Karpas-422 (cell line): ENCODE data around the gene YTHDF1. TPM values are rescaled to one million over a fixed set of nuclear protein-coding genes. Genes with fewer than 3 reads are reported as not detected.
"Not testable (repeated sequence)": the region's sequence is repeated elsewhere in the genome, so short reads cannot be mapped to it uniquely, and the experiment has no call there.

Source experiments
- DNase-seq: peaks from one replicate; pipeline ENCODE4 v3.0.0-alpha.2; 2015
- H2AFZ ChIP-seq: fragments of 200-600 bp; sonication (generic); 2 replicates; pipeline ENCODE4 v1.6.1; 2014; ENCODE audit warnings: antibody characterized with exemption, low read length, mixed read lengths
- H3K27ac ChIP-seq: fragments of 200-600 bp; sonication (generic); 2 replicates; pipeline ENCODE4 v1.5.1; 2014; ENCODE audit warnings: mild to moderate bottlenecking, low read length, moderate library complexity
- H3K27me3 ChIP-seq: fragments of 200-600 bp; sonication (generic); 2 replicates; pipeline ENCODE4 v1.6.1; 2014; ENCODE audit warnings: low read length, mixed read lengths
- H3K36me3 ChIP-seq: fragments of 200-600 bp; sonication (generic); 2 replicates; pipeline ENCODE4 v1.6.1; 2014; ENCODE audit warnings: low read length, mixed read lengths; ENCODE audit not compliant: insufficient read depth
- H3K4me1 ChIP-seq: fragments of 200-600 bp; sonication (generic); 2 replicates; pipeline ENCODE4 v1.6.1; 2014; ENCODE audit warnings: mild to moderate bottlenecking, low read length, mixed read lengths
- H3K4me2 ChIP-seq: fragments of 200-600 bp; sonication (generic); 2 replicates; pipeline ENCODE4 v1.6.1; 2014; ENCODE audit warnings: low read length, low read depth, mild to moderate bottlenecking; ENCODE audit not compliant: poor library complexity, severe bottlenecking
- H3K4me3 ChIP-seq: fragments of 200-600 bp; sonication (generic); 2 replicates; pipeline ENCODE4 v1.5.1; 2014; ENCODE audit warnings: mild to moderate bottlenecking, antibody characterized with exemption, low read length, mixed read lengths
- H3K79me2 ChIP-seq: fragments of 200-600 bp; sonication (generic); 2 replicates; pipeline ENCODE4 v1.6.1; 2014; ENCODE audit warnings: mild to moderate bottlenecking, low read length, mixed read lengths
- H3K9ac ChIP-seq: fragments of 200-600 bp; sonication (generic); 2 replicates; pipeline ENCODE4 v1.6.0; 2014; ENCODE audit warnings: low read length
- H3K9me2 ChIP-seq: fragments of 200-600 bp; sonication (generic), shearing (Covaris generic); replicated peaks from 2 replicates; pipeline ENCODE4 v1.6.0; 2014; ENCODE audit warnings: mild to moderate bottlenecking, low read length, moderate library complexity; ENCODE audit not compliant: insufficient read depth
- H3K9me3 ChIP-seq: fragments of 300-700, 200-600 bp; sonication (generic); 2 replicates; pipeline ENCODE4 v1.6.1; 2014; ENCODE audit warnings: low read length, mixed read lengths
- H4K20me1 ChIP-seq: fragments of 200-600 bp; sonication (generic); 2 replicates; pipeline ENCODE4 v1.6.1; 2014; ENCODE audit warnings: mild to moderate bottlenecking, antibody characterized with exemption, low read length, low read depth; ENCODE audit not compliant: insufficient read depth
- total RNA-seq: library from RNA; depleted of rRNA; stranded (reverse); fragments of >200 nt; shearing (Covaris generic); gene quantifications from 2 replicates; pipeline ENCODE4 v1.2.3, GENCODE V29; 2014; ENCODE audit warnings: low replicate concordance

Gene YTHDF1
- total RNA-seq, 1 experiment from 2014 or later, result 24.1 TPM

DNA sequence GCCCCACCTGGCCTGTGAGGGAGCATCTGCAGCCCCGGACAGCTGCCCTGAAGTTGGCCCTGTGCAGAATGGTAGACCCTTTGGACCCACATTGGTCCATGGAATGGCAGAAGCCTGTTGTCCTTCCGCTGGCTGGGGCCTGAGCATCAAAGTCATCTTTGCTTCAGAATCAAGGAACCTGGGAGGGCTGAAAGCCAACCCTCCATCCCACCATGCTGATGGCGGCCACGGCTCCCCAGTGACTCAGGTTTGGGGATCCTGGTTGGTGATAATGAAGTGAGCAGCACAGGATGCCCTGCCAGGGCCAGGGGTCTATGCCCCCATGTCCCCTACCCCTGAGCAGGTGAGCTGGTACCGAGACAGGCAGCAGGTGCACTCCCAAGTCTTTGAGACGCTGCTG lies 52.8 kb downstream of the YTHDF1 start:
- DNase-seq, result no peak
- H3K9me2 ChIP-seq, result no peaks in the 10 kb centered on the region
- H3K79me2 ChIP-seq, result no peaks in the 10 kb centered on the region
- H3K27me3 ChIP-seq, result no peaks in the 10 kb centered on the region
- H4K20me1 ChIP-seq, result no peaks in the 10 kb centered on the region
- no peak overlapping the region for H3K9ac ChIP-seq
- H3K4me2 ChIP-seq, result no peak overlapping the region
- H3K9me3 ChIP-seq, result no peaks in the 10 kb centered on the region
- H3K27ac ChIP-seq, result no peak overlapping the region
- no peaks in the 10 kb centered on the region for H3K36me3 ChIP-seq
- H2AFZ ChIP-seq, result no peak overlapping the region
- H3K4me1 ChIP-seq, result no peaks in the 10 kb centered on the region
- no peak overlapping the region for H3K4me3 ChIP-seq

DNA sequence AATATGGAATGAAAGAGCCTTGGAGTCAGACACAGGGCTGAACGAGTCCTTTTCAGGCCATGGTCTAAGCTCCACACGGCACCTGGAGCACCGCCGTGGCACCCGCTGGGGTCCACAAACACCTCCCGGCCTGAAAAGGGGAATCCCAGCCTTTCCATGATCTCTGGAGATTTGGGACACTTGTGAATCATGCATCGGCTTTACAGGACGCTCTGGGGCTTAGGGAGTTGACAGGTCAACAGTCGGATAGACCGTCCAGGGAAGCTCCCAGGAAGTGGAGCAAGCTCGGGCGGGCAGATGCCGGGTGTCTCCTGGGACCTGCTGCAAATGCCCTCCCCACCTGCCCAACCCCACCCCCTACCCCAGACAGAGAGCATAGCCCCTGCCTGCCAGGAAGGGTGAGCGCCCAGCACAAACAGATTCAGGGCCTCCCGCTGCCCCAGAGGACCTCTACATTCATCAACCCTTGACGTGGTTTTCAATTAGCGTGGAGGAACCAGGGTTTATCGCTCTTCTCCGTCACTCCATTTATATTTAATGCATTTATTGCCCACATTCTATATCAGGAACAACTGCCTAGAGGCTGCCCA lies 53.6 kb downstream of the YTHDF1 start:
- Histone ChIP-seq H3K4me2 (no peak overlapping the region), H3K27me3 (no peaks in the 10 kb centered on the region), H3K27ac (no peak overlapping the region), H4K20me1 (no peaks in the 10 kb centered on the region), H3K9me2 (no peaks in the 10 kb centered on the region), H2AFZ (no peak overlapping the region), H3K9ac (no peak overlapping the region), H3K9me3 (no peaks in the 10 kb centered on the region), H3K4me1 (no peaks in the 10 kb centered on the region), H3K4me3 (no peak overlapping the region), H3K36me3 (no peaks in the 10 kb centered on the region), H3K79me2 (no peaks in the 10 kb centered on the region)
- no peak for DNase-seq

DNA sequence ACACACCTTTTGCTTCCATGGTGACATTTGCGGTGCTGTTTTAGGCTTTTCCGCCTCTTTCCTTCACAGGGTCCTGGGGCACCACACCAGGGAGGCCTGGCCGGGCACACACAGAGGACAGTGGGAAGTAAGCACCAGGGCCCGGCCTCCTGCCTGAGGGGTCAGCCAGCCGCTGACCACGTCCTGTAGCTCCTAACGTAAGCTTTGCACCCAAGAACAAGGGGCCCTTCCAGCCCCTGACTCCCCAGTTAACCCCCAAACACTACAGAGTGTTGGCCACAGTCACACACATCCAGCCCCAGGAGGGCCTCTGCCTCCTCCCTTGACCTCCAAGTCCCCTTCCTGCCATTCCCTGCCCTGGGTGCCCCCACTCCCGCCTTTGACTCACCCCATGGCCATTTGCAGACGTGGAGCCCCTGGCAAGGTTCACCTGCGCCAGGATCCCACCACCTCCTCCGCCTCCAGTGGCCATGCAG lies 54.7 kb downstream of the YTHDF1 start:
- Histone ChIP-seq H3K9me3 (no peaks in the 10 kb centered on the region), H4K20me1 (no peaks in the 10 kb centered on the region), H3K4me1 (no peaks in the 10 kb centered on the region), H3K4me2 (no peak overlapping the region), H3K9me2 (no peaks in the 10 kb centered on the region), H3K4me3 (no peak overlapping the region), H3K36me3 (no peaks in the 10 kb centered on the region), H3K27me3 (no peaks in the 10 kb centered on the region), H3K27ac (no peak overlapping the region), H2AFZ (no peak overlapping the region), H3K9ac (no peak overlapping the region), H3K79me2 (no peaks in the 10 kb centered on the region)
- no peak for DNase-seq

DNA sequence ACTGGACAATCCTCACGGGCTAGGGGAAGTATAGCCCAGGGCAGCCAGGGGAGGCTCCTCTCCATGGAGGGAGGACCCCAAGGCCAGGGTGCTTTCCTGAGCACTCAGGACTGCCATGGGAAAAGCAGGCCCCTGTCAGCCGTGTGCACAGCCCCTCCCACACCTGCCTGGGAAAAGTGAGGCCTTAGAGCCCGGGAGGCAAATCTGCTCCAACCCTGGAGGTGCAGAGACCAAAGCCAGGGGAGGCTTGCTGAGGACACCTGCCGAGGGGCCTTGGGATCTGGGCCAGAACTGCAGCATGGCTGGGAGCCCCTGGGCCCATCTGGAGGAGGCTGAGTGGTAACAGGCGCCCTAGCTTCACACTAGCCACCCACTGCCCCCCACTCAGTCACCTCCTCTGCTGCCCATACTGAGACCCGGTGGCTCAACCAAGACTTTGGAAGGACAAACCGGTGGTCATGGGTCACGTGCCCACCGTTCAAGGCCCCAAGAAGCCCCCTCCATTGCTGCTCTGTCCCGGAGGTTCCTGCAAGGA lies 55.2 kb downstream of the YTHDF1 start:
- Histone ChIP-seq H2AFZ (no peak overlapping the region), H3K9me2 (no peaks in the 10 kb centered on the region), H3K4me3 (no peak overlapping the region), H3K36me3 (no peaks in the 10 kb centered on the region), H4K20me1 (no peaks in the 10 kb centered on the region), H3K4me2 (no peak overlapping the region), H3K27me3 (no peaks in the 10 kb centered on the region), H3K9me3 (no peaks in the 10 kb centered on the region), H3K79me2 (no peaks in the 10 kb centered on the region), H3K27ac (no peak overlapping the region), H3K4me1 (no peaks in the 10 kb centered on the region), H3K9ac (no peak overlapping the region)
- no peak for DNase-seq

DNA sequence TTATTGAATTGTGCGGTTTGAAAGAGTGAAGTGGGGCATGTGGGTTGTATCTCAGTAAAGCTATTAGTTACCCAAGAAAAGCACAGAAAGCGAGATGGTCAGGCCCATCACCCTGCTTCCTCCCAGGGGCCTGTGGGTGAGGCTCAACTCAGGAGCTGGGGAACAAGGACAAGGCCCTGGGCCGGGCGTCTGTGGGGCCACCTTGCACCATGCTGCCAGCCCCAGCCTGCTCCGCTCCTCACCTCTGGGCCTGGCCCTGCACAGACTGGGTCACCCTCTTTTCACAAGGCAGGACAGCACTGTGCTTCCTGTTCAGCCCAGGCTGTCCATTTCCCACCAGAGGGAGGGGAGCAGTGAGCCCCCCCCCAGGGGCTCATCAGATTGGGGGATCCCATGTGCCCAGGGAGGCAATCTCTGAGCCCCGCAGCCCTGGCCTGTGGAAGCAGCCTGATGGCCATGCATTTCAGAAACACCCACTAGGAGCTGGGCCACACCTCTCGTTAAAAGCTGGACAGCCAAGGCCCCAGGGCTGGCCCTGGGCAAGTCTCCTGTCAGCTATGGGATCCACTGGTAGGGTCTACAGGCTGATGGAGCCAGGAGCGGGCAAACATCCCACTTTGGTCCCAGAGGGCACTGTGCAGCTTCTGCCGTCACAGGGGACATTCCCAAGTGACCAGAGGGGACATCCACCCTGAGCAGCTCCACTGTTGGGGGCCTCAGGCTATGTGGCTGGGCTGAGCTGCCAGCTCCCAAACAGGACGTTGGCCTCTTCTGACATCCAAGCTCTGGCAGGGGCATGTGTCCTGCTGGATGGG lies 55.9 kb downstream of the YTHDF1 start:
- no peak overlapping the region for H2AFZ ChIP-seq

DNA sequence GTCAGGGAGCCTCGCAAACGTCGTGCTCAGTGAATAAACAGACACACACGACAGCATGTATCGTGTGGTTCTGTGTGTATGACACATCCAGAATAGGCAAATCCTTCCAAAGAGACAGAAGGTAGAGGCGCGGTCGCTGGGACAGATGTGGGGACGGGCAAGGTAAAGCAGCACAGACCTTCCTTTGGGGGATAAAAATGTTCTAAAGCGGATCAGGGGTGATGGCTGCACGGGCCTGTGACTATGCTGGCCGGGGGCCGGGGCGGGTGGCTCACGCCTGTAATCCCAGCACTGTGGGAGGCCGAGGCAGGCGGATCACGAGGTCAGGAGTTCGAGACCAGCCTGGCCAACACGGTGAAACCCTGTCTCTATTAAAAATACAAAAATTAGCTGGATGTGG lies 56.7 kb downstream of the YTHDF1 start:
- H3K9me2 ChIP-seq, H3K4me3 ChIP-seq, H3K27ac ChIP-seq, H3K79me2 ChIP-seq, H3K9me3 ChIP-seq, H3K4me2 ChIP-seq, DNase-seq, H3K36me3 ChIP-seq, H3K4me1 ChIP-seq, H3K9ac ChIP-seq, H4K20me1 ChIP-seq, H3K27me3 ChIP-seq, H2AFZ ChIP-seq: not testable (repeated sequence)

More for the DNA sequence above, 55.9 kb downstream of the YTHDF1 start:
- H3K9ac ChIP-seq, result no peak overlapping the region
- H3K9me2 ChIP-seq, result no peaks in the 10 kb centered on the region
- H3K4me2 ChIP-seq, result no peak overlapping the region
- H3K4me1 ChIP-seq, result no peaks in the 10 kb centered on the region
- no peaks in the 10 kb centered on the region for H3K27me3 ChIP-seq
- no peak overlapping the region for H3K4me3 ChIP-seq
- no peaks in the 10 kb centered on the region for H3K79me2 ChIP-seq
- H3K36me3 ChIP-seq, result no peaks in the 10 kb centered on the region
- H3K9me3 ChIP-seq, result no peaks in the 10 kb centered on the region
- no peaks in the 10 kb centered on the region for H4K20me1 ChIP-seq
- H3K27ac ChIP-seq, result no peak overlapping the region
- no peak for DNase-seq

DNA sequence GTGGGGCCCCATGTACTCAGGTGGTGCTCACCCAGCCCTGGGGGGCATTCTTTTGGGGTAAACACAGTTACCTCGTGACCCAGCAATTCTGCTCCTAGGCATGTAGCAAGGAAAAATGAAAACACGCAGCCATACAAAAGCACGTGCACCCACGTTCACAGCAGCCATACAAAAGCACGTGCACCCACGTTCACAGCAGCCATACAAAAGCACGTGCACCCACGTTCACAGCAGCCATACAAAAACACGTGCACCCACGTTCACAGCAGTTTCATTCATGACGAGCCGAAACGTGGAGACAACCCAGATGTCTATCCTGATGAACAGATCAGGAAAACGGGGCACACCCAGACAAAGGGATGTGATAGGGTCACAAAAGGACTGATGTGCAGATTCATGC lies 57.1 kb downstream of the YTHDF1 start:
- Histone ChIP-seq H3K36me3 (no peaks in the 10 kb centered on the region), H4K20me1 (no peaks in the 10 kb centered on the region), H3K9me2 (no peaks in the 10 kb centered on the region), H3K4me2 (no peak overlapping the region), H3K9ac (no peak overlapping the region), H3K4me3 (no peak overlapping the region), H3K79me2 (no peaks in the 10 kb centered on the region), H3K4me1 (no peaks in the 10 kb centered on the region), H3K27ac (no peak overlapping the region), H2AFZ (no peak overlapping the region), H3K27me3 (no peaks in the 10 kb centered on the region), H3K9me3 (no peaks in the 10 kb centered on the region)
- DNase-seq, result no peak

DNA sequence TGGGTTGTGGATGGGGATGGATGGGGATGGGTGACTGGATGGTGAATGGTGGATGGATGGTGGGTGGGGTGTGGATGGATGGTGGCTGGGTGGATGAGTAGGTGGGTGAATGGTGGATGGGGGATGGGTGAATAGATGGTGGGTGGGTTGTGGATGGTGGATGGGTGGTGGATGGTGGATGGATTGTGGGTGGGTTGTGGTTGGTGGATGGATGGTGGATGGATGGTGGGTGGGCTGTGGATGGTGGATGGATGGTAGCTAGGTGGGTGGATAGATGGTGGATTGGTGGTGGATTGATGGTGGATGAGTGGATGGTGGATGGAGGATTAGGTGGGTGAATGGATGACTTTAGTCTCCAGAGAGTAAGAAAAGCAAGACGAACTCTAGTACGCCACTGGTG lies 57.6 kb downstream of the YTHDF1 start:
- no peak overlapping the region for H3K4me2 ChIP-seq

More for the DNA sequence above, 57.6 kb downstream of the YTHDF1 start:
- H3K27ac ChIP-seq, result no peak overlapping the region
- H3K9me3 ChIP-seq, result no peaks in the 10 kb centered on the region
- no peaks in the 10 kb centered on the region for H3K9me2 ChIP-seq
- no peaks in the 10 kb centered on the region for H3K36me3 ChIP-seq
- no peaks in the 10 kb centered on the region for H3K4me1 ChIP-seq
- no peaks in the 10 kb centered on the region for H4K20me1 ChIP-seq
- H3K4me3 ChIP-seq, result no peak overlapping the region
- no peak overlapping the region for H3K9ac ChIP-seq
- H3K27me3 ChIP-seq, result no peaks in the 10 kb centered on the region
- no peaks in the 10 kb centered on the region for H3K79me2 ChIP-seq
- no peak overlapping the region for H2AFZ ChIP-seq
- no peak for DNase-seq
